HL-60 (cell line): Measurements from ENCODE around the gene SLC25A6.

Experiments used
- POLR2AphosphoS5 ChIP-seq: IDR thresholded peaks from 2 replicates; pipeline ENCODE4 v1.6.1; 2012; ENCODE audit warnings: low read depth
- SPI1 ChIP-seq: IDR thresholded peaks from 2 replicates; pipeline ENCODE4 v1.6.1; 2012; ENCODE audit warnings: low read depth, mild to moderate bottlenecking, borderline replicate concordance
- TF ChIP-seq, protein P1 (sequence below): IDR thresholded peaks from one replicate; pipeline ENCODE4 v1.5.1; 2011; ENCODE audit warnings: low read length, control low read depth, inconsistent platforms; ENCODE audit not compliant: insufficient read depth

DNA sequence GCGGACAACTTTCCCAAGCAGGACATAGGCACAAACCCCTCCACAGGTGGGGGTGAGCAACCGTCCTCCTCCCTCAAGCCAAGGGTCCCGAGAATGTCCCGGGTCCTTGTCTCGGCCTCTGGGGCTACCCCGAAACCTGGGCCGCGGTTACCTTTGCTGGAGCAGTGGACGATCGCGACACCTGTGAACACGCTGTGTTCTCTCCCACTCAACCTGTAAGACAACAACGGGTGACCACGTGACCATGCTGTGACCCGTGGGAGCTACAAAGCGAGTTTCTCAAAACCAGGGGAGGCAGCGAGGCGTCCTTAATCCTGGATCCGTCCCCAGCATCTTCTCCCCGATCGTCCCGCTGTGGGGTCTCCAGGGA, 42.9 kb upstream of the SLC25A6 start:
- TF ChIP-seq, protein P1, sequence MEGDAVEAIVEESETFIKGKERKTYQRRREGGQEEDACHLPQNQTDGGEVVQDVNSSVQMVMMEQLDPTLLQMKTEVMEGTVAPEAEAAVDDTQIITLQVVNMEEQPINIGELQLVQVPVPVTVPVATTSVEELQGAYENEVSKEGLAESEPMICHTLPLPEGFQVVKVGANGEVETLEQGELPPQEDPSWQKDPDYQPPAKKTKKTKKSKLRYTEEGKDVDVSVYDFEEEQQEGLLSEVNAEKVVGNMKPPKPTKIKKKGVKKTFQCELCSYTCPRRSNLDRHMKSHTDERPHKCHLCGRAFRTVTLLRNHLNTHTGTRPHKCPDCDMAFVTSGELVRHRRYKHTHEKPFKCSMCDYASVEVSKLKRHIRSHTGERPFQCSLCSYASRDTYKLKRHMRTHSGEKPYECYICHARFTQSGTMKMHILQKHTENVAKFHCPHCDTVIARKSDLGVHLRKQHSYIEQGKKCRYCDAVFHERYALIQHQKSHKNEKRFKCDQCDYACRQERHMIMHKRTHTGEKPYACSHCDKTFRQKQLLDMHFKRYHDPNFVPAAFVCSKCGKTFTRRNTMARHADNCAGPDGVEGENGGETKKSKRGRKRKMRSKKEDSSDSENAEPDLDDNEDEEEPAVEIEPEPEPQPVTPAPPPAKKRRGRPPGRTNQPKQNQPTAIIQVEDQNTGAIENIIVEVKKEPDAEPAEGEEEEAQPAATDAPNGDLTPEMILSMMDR: no peak
- TF ChIP-seq SPI1 (no peak), POLR2AphosphoS5 (no peak)
